ENCODE measurements around the gene CLSTN2.

CLSTN2 gene

DNA sequence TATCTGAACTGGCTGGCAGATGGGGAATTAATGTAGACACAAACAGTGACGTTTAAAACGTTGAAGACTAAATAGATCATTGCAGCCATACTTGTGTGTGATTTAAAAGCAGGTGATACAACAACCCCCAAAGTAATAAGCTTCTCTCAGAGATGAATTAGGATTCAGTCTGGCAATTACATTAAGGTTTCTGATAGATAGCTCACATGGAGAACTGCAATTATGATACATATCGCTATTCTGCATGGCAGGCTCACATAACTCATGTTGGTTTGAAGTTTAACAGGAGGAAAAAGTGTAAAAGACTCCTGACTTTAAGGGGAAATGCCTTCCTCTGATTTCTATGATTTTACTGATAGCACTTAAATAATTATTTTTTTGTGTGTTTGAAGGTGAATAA is 196.9 kb downstream of the CLSTN2 start:
- TF ChIP-seq CTCF (IDR thresholded peaks at IDR 0.05; ENCODE audit: low read depth, low read length): no peak
- no peak for DNase-seq (ENCODE audit: extremely low read depth, low read depth)

DNA sequence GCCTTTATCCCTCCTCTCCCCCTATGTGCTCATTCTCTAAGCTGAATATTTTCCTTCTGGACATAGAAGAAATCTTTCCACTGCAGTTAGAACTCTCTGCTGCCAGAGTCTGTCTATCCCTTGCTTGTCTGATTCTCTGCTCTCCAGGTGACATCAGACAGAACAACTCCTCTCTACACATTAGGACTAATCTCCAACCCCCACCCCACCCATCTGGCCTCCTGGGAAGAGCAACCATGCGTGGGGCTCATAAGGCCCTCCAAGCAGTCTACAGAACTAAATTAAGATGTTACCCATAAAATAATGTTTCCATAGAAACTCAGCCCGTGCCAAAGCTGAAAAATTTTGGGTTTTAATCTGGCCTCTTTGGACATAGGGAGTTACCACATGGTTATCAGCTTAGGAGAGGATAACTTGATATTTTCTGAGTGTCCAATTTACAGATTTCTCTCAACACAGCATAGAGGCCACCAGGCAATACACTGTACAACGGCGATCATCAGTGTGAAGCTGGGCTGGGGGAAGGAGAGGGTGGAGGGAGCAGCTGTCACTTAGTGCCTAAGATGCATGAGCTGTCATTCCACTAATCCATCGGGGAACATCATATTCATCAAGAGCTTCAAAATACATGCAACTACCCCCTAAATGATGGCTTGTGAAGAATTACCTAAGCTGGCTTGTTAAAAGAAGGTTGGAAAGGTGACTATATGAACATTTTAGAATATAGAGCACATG is 199.4 kb downstream of the CLSTN2 start:
- no peak for DNase-seq (ENCODE audit: extremely low read depth, low read depth)
- no peak for TF ChIP-seq CTCF (IDR thresholded peaks at IDR 0.05; ENCODE audit: low read depth, low read length)

DNA sequence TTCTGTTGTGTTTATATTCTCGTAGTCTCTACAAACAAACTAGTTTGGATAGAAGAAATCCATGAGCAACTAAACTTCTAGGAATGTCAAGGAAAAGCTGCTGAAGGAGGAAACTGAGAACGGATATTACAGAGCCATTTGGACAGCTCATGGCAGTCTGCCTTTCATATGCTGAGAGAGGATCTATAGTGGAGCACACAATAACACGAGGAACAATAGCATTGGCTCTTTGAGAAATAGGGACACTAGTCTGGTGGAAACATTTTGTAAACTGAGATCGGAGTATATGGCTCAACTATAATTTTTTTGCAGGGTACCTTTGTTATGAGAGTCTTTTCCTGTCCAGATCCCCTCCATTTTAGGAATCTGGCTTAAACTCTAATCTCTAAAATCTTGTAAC is 200.5 kb downstream of the CLSTN2 start:
- TF ChIP-seq CTCF (IDR thresholded peaks at IDR 0.05; ENCODE audit: low read depth, low read length): no peak
- no peak for DNase-seq (ENCODE audit: extremely low read depth, low read depth)

DNA sequence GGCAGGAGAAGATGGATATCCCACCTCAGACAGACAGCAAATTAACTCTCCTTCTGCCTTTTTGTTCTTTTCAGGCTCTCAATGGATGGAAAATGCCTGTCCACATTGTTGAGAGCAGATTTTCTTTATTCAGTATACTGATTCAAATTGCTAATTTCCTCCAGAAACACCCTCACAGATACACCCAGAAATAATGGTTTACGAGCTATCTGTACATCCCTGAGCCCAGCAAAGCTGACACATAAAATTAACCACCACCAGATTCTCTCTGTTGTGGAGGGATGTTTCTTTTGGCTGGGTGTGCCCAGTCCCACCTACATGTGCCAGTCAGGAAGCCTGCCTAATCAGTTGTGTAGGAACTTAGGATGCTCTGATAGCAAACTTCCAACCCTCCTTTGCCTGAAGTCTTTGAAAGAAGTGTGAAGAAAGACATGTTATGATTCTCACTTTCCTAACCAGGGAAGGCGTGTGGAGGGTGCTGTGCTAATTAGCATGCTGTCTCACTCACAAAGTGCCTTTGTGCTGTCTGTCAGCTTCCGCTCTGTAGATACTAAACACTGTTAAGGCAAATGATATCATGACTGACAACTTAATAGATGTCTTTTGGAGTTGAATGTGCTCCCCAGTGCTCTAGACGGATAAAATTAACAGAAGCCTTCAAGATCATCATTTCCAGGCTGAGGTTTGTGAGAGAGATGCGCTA is 208.5 kb downstream of the CLSTN2 start:
- no peak for TF ChIP-seq CTCF (IDR thresholded peaks at IDR 0.05; ENCODE audit: low read depth, low read length)

GRCh38 chr3:140145528-140145927 is 210.5 kb downstream of the CLSTN2 start:
- TF ChIP-seq CTCF (IDR thresholded peaks at IDR 0.05; ENCODE audit: low read depth, low read length): no peak
- DNase-seq (ENCODE audit: extremely low read depth, low read depth): no peak

More for the DNA sequence above, 208.5 kb downstream of the CLSTN2 start:
- DNase-seq (ENCODE audit: extremely low read depth, low read depth): no peak

- no peak for TF ChIP-seq CTCF (IDR thresholded peaks at IDR 0.05; ENCODE audit: low read depth, low read length)
- no peak for DNase-seq (ENCODE audit: extremely low read depth, low read depth)
Observed at GRCh38 chr3:140146668-140147067, 211.7 kb downstream of the CLSTN2 start.

GRCh38 chr3:140147965-140148490 is 213.0 kb downstream of the CLSTN2 start:
- no peak for TF ChIP-seq CTCF (IDR thresholded peaks at IDR 0.05; ENCODE audit: low read depth, low read length)
- no peak for DNase-seq (ENCODE audit: extremely low read depth, low read depth)
